GM23338 (cell line): ENCODE data around the gene HSBP1. TPM values are rescaled to one million over a fixed set of nuclear protein-coding genes. Genes with fewer than 3 reads are reported as not detected.

ENCODE experiments used
- ATAC-seq: fragments of 200-7000 bp; cut with Tn5 transposase; 3 replicates; pipeline ENCODE4 v1.9.1; 2020
- DNase-seq: peaks from one replicate; pipeline ENCODE4 v3.0.0-alpha.2; 2015; ENCODE audit warnings: low spot score
- H2AFZ ChIP-seq: fragments of 200-600 bp; sonication (generic); 2 replicates; pipeline ENCODE4 v1.8.0; 2016; ENCODE audit warnings: antibody characterized with exemption, mild to moderate bottlenecking, moderate library complexity
- H3F3A ChIP-seq: fragments of 200-600 bp; sonication (generic); replicated peaks from 2 replicates; pipeline ENCODE4 v1.8.0; 2017; ENCODE audit warnings: antibody characterized with exemption, mixed run types, low read depth
- H3K27ac ChIP-seq: fragments of 200-600 bp; sonication (generic); 2 replicates; pipeline ENCODE4 v1.6.1; 2016; ENCODE audit warnings: low read depth
- H3K27me3 ChIP-seq: fragments of 200-600 bp; sonication (generic); 2 replicates; pipeline ENCODE4 v1.8.0; 2016; ENCODE audit warnings: mild to moderate bottlenecking, mixed run types, moderate library complexity; ENCODE audit not compliant: insufficient read depth
- H3K36me3 ChIP-seq: fragments of 200-600 bp; sonication (generic); 2 replicates; pipeline ENCODE4 v1.8.0; 2016; ENCODE audit warnings: mild to moderate bottlenecking; ENCODE audit not compliant: insufficient read depth
- H3K4me1 ChIP-seq: fragments of 200-600 bp; sonication (generic); 2 replicates; pipeline ENCODE4 v1.8.0; 2016; ENCODE audit warnings: mild to moderate bottlenecking, moderate library complexity; ENCODE audit not compliant: insufficient read depth
- H3K4me2 ChIP-seq: fragments of 200-600 bp; sonication (generic); 2 replicates; pipeline ENCODE4 v1.7.1; 2017; ENCODE audit warnings: mixed run types
- H3K4me3 ChIP-seq: fragments of 200-600 bp; sonication (generic); 2 replicates; pipeline ENCODE4 v1.6.1; 2016; ENCODE audit warnings: mixed run types
- H3K79me2 ChIP-seq: fragments of 200-600 bp; sonication (generic); replicated peaks from 2 replicates; pipeline ENCODE4 v1.8.0; 2017; ENCODE audit warnings: mild to moderate bottlenecking; ENCODE audit not compliant: insufficient read depth
- H3K9me2 ChIP-seq: fragments of 200-600 bp; sonication (generic); 2 replicates; pipeline ENCODE4 v1.8.0; 2017; ENCODE audit not compliant: insufficient read depth
- H4K20me1 ChIP-seq: fragments of 200-600 bp; sonication (generic); replicated peaks from 2 replicates; pipeline ENCODE4 v1.8.0; 2017; ENCODE audit warnings: mild to moderate bottlenecking; ENCODE audit not compliant: insufficient read depth
- H3K27ac Mint-ChIP-seq: 2 replicates; pipeline ENCODE4 v1.8.0; 2020; ENCODE audit warnings: inconsistent platforms, mild to moderate bottlenecking, moderate library complexity, mixed read lengths
- H3K27me3 Mint-ChIP-seq: 3 replicates; pipeline ENCODE4 v1.8.0; 2022; ENCODE audit warnings: low read depth, mild to moderate bottlenecking, moderate library complexity, mixed read lengths, inconsistent platforms; ENCODE audit not compliant: insufficient read depth, poor library complexity
- H3K36me3 Mint-ChIP-seq: 3 replicates; pipeline ENCODE4 v1.8.0; 2021; ENCODE audit warnings: low read depth, mild to moderate bottlenecking, inconsistent platforms, moderate library complexity, mixed read lengths
- H3K4me1 Mint-ChIP-seq: 3 replicates; pipeline ENCODE4 v1.8.0; 2020; ENCODE audit warnings: mild to moderate bottlenecking, inconsistent platforms, mixed read lengths
- H3K4me3 Mint-ChIP-seq: 3 replicates; pipeline ENCODE4 v1.8.0; 2021; ENCODE audit warnings: moderate library complexity, mild to moderate bottlenecking, inconsistent platforms, mixed read lengths
- H3K9me3 Mint-ChIP-seq: 3 replicates; pipeline ENCODE4 v1.8.0; 2020; ENCODE audit warnings: moderate library complexity, mild to moderate bottlenecking, inconsistent platforms, mixed read lengths
- CREB1 ChIP-seq: fragments of 250-450 bp; sonication (Bioruptor Pico); IDR thresholded peaks from 2 replicates; pipeline ENCODE4 v1.5.0; 2020; ENCODE audit warnings: low read depth, mild to moderate bottlenecking, moderate library complexity
- CTCF ChIP-seq, 2 experiments: fragments of 200-600 bp in 1 of 2; sonication (generic) in 1 of 2; conservative IDR thresholded peaks; 2 replicates each; pipeline versions ENCODE4 v1.5.1 to v1.6.1; 2016 to 2017; ENCODE audit warnings: antibody characterized with exemption in 2 of 2, low read depth in 2 of 2, mild to moderate bottlenecking in 2 of 2, moderate library complexity in 1 of 2
- ETS1 ChIP-seq: IDR thresholded peaks from 2 replicates; pipeline ENCODE4 v1.6.1; 2016; ENCODE audit warnings: antibody characterized with exemption
- EZH2phosphoT487 ChIP-seq: fragments of 200-600 bp; sonication (generic); IDR thresholded peaks from one replicate; pipeline ENCODE4 v1.8.1; 2018; ENCODE audit warnings: antibody characterized with exemption; ENCODE audit not compliant: unreplicated experiment
- NANOG ChIP-seq: IDR thresholded peaks from 2 replicates; pipeline ENCODE4 v1.6.1; 2016; ENCODE audit warnings: antibody characterized with exemption, borderline replicate concordance
- POLR2AphosphoS5 ChIP-seq: IDR thresholded peaks from 2 replicates; pipeline ENCODE4 v1.6.1; 2016; ENCODE audit warnings: antibody characterized with exemption, low read depth
- REST ChIP-seq: IDR thresholded peaks from one replicate; pipeline ENCODE4 v1.6.1; 2018; ENCODE audit warnings: antibody characterized with exemption; ENCODE audit not compliant: unreplicated experiment
- STAT1 ChIP-seq: IDR thresholded peaks from one replicate; pipeline ENCODE4 v1.6.1; 2016; ENCODE audit warnings: antibody characterized with exemption; ENCODE audit not compliant: unreplicated experiment
- ZNF331 ChIP-seq: fragments of 250-450 bp; sonication (Bioruptor Pico); IDR thresholded peaks from 2 replicates; pipeline ENCODE4 v1.5.0; 2020; ENCODE audit warnings: low read depth, mild to moderate bottlenecking, moderate library complexity
- polyA plus RNA-seq: library from polyadenylated mRNA; unstranded; fragments of >200 nt; fragmentation: Nextera tagmentation; extraction: Ambion mirVana; gene quantifications from 2 replicates; pipeline ENCODE4 v1.2.1, GENCODE V29; 2016
- total RNA-seq: library from RNA; depleted of rRNA; stranded (reverse); fragments of >200 nt; shearing (Covaris generic); gene quantifications from 2 replicates; pipeline ENCODE4 v1.2.3, GENCODE V29; 2014

The HSBP1 gene
- total and polyA plus RNA-seq, 2 experiments from 2014 or later = 71.0 to 817 TPM

GRCh38 chr16:83802554-83803205 is 5.1 kb upstream of the HSBP1 start (continued):
- TF ChIP-seq REST (no peak), ZNF331 (CRISPR knock-in tag) (no peak), CREB1 (CRISPR knock-in tag) (no peak), POLR2AphosphoS5 (no peak), EZH2phosphoT487 (no peak)

- H3K27ac Mint-ChIP-seq = peak overlapping the region; percentile 20; the same call in 1 of the 2 replicates
- peak overlapping the region; percentile 88 for H2AFZ ChIP-seq
- TF ChIP-seq STAT1 (no peak), REST (no peak), ZNF331 (CRISPR knock-in tag) (no peak), NANOG (no peak), CTCF (conservative IDR thresholded peaks at IDR 0.05; ENCODE audit: low read depth in 2 of 2) (no peak), ETS1 (no peak), EZH2phosphoT487 (no peak)
Measured at GRCh38 chr16:83803811-83804210, 4.0 kb upstream of the HSBP1 start.

More at GRCh38 chr16:83803811-83804210, 4.0 kb upstream of the HSBP1 start:
- Mint-ChIP-seq H3K36me3 (no peaks in the 10 kb centered on the region; the same call in 2 of the 3 replicates), H3K4me3 (no peak overlapping the region; the same call in 2 of the 3 replicates), H3K27me3 (peaks cover 7% of the 10 kb centered on the region), H3K9me3 (no peaks in the 10 kb centered on the region; the same call in 2 of the 3 replicates), H3K4me1 (peaks cover 35% of the 10 kb centered on the region)
- DNase-seq = no peak
- ATAC-seq = no peak
- H3K4me2 ChIP-seq = 0 out of 2 replicates have a peak overlapping the region, but pooled peaks have one; percentile 29
- peaks cover 7% of the 10 kb centered on the region for H3K79me2 ChIP-seq
- peak overlapping the region; percentile 1 for H3K27ac ChIP-seq
- no peaks in the 10 kb centered on the region for H3K27me3 ChIP-seq
- no peaks in the 10 kb centered on the region for H3K36me3 ChIP-seq
- H3K9me2 ChIP-seq = peaks cover 6% of the 10 kb centered on the region; the same call in 1 of the 2 replicates
- no peak overlapping the region for H3K4me3 ChIP-seq
- H4K20me1 ChIP-seq = no peaks in the 10 kb centered on the region
- H3F3A ChIP-seq = 0 out of 2 replicates have a peak, but pooled peaks cover 1% of the 10 kb centered on the region
- peaks cover 35% of the 10 kb centered on the region for H3K4me1 ChIP-seq
